SK-N-MC (cell line): ENCODE results near the gene BRK1.
"Not testable (repeated sequence)": the region's sequence is repeated elsewhere in the genome, so short reads cannot be mapped to it uniquely, and the experiment has no call there.

Experiments used
- DNase-seq: peaks from one replicate; pipeline ENCODE4 v3.0.0-alpha.2; 2011; ENCODE audit warnings: low read depth, low spot score
- H3K27ac ChIP-seq: fragments of 200-600 bp; sonication (generic); 2 replicates; pipeline ENCODE4 v1.5.1; 2016; ENCODE audit warnings: mixed run types
- H3K36me3 ChIP-seq: fragments of 200-600 bp; sonication (generic); 2 replicates; pipeline ENCODE4 v1.6.1; 2017; ENCODE audit warnings: antibody characterized with exemption, low read length, mixed read lengths; ENCODE audit not compliant: insufficient read depth
- H3K4me3 ChIP-seq: fragments of 200-600 bp; sonication (generic); 2 replicates; pipeline ENCODE4 v1.5.1; 2016
- H3K9ac ChIP-seq: fragments of 200-600 bp; sonication (generic); 2 replicates; pipeline ENCODE4 v1.8.0; 2017; ENCODE audit warnings: mixed run types, mixed read lengths; ENCODE audit not compliant: insufficient read length
- H3K9me3 ChIP-seq: fragments of 200-600 bp; sonication (generic); 2 replicates; pipeline ENCODE4 v1.6.1; 2017; ENCODE audit warnings: low read depth, mild to moderate bottlenecking, antibody characterized with exemption, low read length, moderate library complexity, mixed read lengths
- EZH2 ChIP-seq: fragments of 200-600 bp; sonication (generic); IDR thresholded peaks from one replicate; pipeline ENCODE4 v1.6.1; 2017; ENCODE audit warnings: antibody characterized with exemption
- FOXP2 ChIP-seq: optimal IDR thresholded peaks from 2 replicates; pipeline ENCODE3; 2011; ENCODE audit warnings: mild to moderate bottlenecking, moderate library complexity; ENCODE audit not compliant: insufficient read depth; ENCODE audit errors: extremely low read length, control extremely low read depth
- POLR2AphosphoS5 ChIP-seq: IDR thresholded peaks from 2 replicates; pipeline ENCODE4 v1.6.1; 2012; ENCODE audit warnings: mild to moderate bottlenecking, low read depth, low read length, borderline replicate concordance

Gene BRK1

GRCh38 chr3:10115326-10116137, at the start of gene BRK1:
Gene BRK1, plus strand, starts transcription at chr3:10115675. Its CDS starts 27 bp downstream, at chr3:10115702.
- Histone ChIP-seq H3K9me3 (no peaks in the 10 kb centered on the region), H3K9ac (peak within 1 kb of the TSS; percentile 83), H3K27ac (no peak within 1 kb of the TSS), H3K36me3 (no peaks in the 10 kb centered on the region), H3K4me3 (peak within 1 kb of the TSS; percentile 86)
- DNase-seq, result peak; percentile 68
- TF ChIP-seq EZH2 (no peak), POLR2AphosphoS5 (peak; percentile 96)

GRCh38 chr3:10070077-10070476, 45.4 kb upstream of the BRK1 start:
- not testable (repeated sequence) for H3K4me3 ChIP-seq, DNase-seq, H3K9me3 ChIP-seq, H3K27ac ChIP-seq, H3K9ac ChIP-seq
- peaks cover 21% of the 10 kb centered on the region; the same call in 1 of the 2 replicates for H3K36me3 ChIP-seq

GRCh38 chr3:10074666-10075065, 40.8 kb upstream of the BRK1 start:
- Histone ChIP-seq H3K9me3 (no peaks in the 10 kb centered on the region), H3K36me3 (no peaks in the 10 kb centered on the region), H3K9ac (no peak overlapping the region), H3K27ac (no peak overlapping the region), H3K4me3 (no peak overlapping the region)
- no peak for TF ChIP-seq FOXP2
- TF ChIP-seq EZH2, result no peak
- no peak for TF ChIP-seq POLR2AphosphoS5
- DNase-seq, result no peak

DNA sequence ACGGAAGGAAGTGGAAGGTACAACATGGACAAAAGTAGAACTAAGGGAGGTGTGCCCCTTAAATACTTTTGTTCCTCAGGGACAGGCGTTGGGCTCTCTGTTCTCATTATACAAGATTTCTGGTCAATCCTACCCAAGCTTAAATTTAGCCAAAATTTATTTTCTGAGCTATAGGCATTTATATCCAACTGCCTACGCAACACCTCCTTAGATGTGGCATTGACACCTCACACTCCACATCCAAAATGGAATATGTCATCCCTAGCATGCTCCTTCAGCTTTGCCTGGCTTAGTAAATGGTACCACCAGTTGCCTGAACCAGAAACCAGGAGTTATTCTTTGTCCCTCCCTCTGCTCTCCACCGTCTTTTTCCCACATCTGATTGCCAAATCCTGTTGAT, 33.6 kb upstream of the BRK1 start:
- no peak for DNase-seq
- Histone ChIP-seq H3K9me3 (no peaks in the 10 kb centered on the region), H3K36me3 (peaks cover 15% of the 10 kb centered on the region; the same call in 1 of the 2 replicates), H3K27ac (no peak overlapping the region), H3K4me3 (no peak overlapping the region), H3K9ac (no peak overlapping the region)
- no peak for TF ChIP-seq FOXP2
- TF ChIP-seq EZH2, result no peak
- TF ChIP-seq POLR2AphosphoS5, result no peak

DNA sequence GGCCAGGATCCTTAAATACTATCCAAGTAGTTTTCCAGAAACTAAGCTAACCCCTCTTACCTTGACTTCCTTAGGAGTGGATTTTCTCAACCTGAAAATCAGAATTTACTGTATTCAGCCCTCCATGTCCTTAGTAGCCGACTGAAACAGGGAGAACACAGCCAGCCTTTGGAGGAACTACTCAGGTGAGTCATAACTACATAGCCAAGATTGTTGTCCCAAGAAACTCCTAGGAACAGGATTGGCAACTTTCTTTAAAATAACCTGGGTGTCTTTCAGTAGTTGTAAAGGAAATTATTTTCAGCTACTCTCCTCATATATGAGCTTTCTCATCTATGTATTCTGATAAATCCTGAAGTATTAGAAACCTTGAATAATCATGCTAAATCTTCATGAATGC, 29.7 kb upstream of the BRK1 start:
- Histone ChIP-seq H3K9ac (no peak overlapping the region), H3K4me3 (no peak overlapping the region), H3K36me3 (peaks cover 18% of the 10 kb centered on the region; the same call in 1 of the 2 replicates), H3K27ac (no peak overlapping the region), H3K9me3 (no peaks in the 10 kb centered on the region)
- DNase-seq, result no peak
- no peak for TF ChIP-seq EZH2
- no peak for TF ChIP-seq FOXP2
- TF ChIP-seq POLR2AphosphoS5, result no peak

DNA sequence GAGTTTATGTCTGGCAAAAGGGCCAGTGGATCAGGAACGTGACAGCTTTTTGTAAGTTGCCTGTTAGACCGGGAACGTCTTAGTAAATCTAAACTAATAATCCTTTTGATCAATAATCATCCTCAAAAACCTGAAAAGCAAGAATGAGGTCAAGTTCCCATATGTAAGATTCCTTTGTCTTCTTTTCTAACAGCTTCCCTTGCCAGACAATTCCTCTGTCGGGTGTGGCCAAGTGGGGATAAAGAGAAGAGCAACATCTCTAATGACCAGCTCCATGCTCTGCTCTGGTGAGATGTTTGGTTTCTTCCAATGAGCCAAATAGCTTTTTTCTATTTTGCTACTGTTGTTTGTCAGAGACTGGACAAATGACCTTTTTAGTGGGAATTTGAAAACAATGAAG, 27.2 kb upstream of the BRK1 start:
- TF ChIP-seq FOXP2, result no peak
- TF ChIP-seq EZH2, result no peak
- TF ChIP-seq POLR2AphosphoS5, result no peak
- DNase-seq, result no peak
- H3K9me3 ChIP-seq, result no peaks in the 10 kb centered on the region
- H3K36me3 ChIP-seq, result peaks cover 6% of the 10 kb centered on the region; the same call in 1 of the 2 replicates
- H3K4me3 ChIP-seq, result no peak overlapping the region
- no peak overlapping the region for H3K9ac ChIP-seq
- H3K27ac ChIP-seq, result no peak overlapping the region

DNA sequence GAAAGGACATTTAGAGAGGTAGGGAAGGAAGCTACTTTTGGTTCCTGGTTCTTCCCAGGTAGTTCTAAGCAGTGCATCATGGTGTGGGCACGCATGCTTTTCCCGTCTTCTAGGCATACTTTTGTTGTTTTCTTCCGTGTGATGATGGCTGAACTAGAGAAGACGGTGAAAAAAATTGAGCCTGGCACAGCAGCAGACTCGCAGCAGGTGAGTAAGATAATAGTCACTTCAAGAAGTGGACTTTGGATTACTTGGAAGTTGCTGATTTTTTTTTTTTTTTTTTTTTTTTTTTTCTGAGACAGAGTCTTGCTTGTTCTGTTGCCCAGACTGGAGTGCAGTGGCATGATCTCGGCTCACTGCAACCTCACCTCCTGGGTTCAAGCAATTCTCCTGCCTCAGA, 25.3 kb upstream of the BRK1 start:
- TF ChIP-seq EZH2, result no peak
- no peak for TF ChIP-seq FOXP2
- no peak for TF ChIP-seq POLR2AphosphoS5
- H3K4me3 ChIP-seq, result no peak overlapping the region
- no peak overlapping the region for H3K27ac ChIP-seq
- peaks cover 3% of the 10 kb centered on the region; the same call in 1 of the 2 replicates for H3K36me3 ChIP-seq
- no peaks in the 10 kb centered on the region for H3K9me3 ChIP-seq
- no peak overlapping the region for H3K9ac ChIP-seq
- DNase-seq, result no peak

- H3K9ac ChIP-seq, H3K27ac ChIP-seq, H3K4me3 ChIP-seq, H3K9me3 ChIP-seq, H3K36me3 ChIP-seq, DNase-seq: not testable (repeated sequence)
These were observed 24.7 kb upstream of the BRK1 start for GRCh38 chr3:10090774-10091173.

DNA sequence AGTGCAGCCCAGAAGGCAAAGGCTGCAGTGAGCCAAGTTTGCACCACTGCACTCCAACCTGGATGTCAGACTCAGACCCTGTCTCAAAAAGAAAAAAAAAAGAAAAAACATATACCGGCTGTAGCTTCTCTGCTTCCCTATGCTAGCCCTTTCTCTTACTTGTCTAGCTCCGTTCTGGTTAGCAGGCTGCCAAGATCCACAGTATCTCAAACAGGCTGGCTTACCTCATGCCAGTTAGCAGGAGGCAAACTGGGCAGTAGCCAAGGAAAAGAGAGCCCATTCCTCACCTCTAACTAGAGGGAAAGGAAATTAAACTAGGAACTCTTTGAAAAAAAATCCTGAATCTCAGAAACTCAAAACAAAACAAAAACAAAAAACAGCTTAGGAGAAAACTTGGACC, 24.1 kb upstream of the BRK1 start:
- not testable (repeated sequence) for DNase-seq, H3K9ac ChIP-seq, H3K36me3 ChIP-seq

DNA sequence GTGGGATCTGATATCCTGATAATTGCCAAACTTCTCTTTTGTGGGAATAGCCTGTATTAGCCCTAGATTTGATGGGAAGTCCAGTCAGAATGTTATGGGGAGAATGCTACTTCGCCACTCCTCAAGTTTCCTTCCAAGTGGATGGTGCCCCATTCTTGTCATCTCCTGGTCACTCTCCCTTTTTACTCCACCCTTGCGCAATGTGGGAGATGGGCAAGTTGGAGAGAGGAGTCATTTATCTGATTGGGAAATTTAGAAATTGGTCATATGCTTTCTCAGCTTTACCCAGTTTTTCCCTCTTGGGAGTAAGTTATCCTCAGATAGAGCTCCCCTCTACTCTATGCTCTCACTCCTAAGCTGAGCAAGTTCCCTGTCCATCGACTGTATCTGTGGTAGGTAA, 21.8 kb upstream of the BRK1 start:
- no peak overlapping the region for H3K4me3 ChIP-seq
- H3K9ac ChIP-seq, result no peak overlapping the region
- H3K27ac ChIP-seq, result no peak overlapping the region
- H3K9me3 ChIP-seq, result no peaks in the 10 kb centered on the region
- DNase-seq, result no peak
- no peaks in the 10 kb centered on the region; the same call in 1 of the 2 replicates for H3K36me3 ChIP-seq
- no peak for TF ChIP-seq FOXP2
- no peak for TF ChIP-seq POLR2AphosphoS5
- TF ChIP-seq EZH2, result no peak

More for the DNA sequence above, 24.1 kb upstream of the BRK1 start:
- not testable (repeated sequence) for H3K4me3 ChIP-seq, H3K27ac ChIP-seq, H3K9me3 ChIP-seq
